ENCODE results near the gene RPLP2.

Gene RPLP2

DNA sequence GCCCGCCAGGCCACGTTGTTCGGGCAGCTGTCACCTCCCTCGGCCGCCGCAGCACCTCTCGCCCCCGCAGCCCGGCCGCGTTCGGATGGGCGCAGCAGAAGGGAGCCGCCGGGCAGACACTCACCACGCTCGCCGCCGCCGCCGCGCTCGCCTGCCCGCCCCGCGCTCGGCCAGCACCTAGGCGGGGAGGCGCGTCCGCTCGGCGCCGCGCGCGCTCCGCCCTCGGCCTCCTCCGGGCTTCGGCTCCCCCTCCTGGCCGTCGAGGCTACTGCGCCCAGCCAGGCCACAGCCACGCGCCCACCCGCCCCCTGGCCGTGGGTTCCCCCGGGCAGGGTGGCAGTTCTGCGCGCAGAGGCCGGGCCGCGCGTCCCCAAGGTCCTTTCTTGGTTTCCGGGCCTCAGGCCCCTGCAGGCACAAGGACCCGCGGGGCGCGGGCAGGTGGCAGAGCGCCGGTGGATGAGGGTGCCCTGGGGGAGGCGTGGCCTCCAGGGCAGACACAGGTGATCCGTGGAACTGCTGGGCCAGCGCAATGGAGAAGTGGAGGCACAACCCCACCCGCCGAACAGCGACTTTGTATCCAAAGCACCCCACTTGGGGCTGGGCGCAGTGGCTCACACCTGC lies 11.6 kb upstream of the RPLP2 start, which contains the start of gene SLC25A22:
Gene SLC25A22, minus strand, starts transcription at position 189 of the 621 bp plus-strand sequence. CDS start 3,275 bp downstream, outside the sequence.
- ChIA-PET POLR2A (no interaction called here), CTCF (interaction anchor here (1.0 to 1.2 kb wide), 3 partner anchors 11 to 102 kb away, joined by 3 to 6 read pairs (median 4); partner anchors contain the start of genes RPLP2 and TMEM80)
- peak; percentile 93 for DNase-seq (ENCODE audit: extremely low spot score)
- TF ChIP-seq, protein P1, sequence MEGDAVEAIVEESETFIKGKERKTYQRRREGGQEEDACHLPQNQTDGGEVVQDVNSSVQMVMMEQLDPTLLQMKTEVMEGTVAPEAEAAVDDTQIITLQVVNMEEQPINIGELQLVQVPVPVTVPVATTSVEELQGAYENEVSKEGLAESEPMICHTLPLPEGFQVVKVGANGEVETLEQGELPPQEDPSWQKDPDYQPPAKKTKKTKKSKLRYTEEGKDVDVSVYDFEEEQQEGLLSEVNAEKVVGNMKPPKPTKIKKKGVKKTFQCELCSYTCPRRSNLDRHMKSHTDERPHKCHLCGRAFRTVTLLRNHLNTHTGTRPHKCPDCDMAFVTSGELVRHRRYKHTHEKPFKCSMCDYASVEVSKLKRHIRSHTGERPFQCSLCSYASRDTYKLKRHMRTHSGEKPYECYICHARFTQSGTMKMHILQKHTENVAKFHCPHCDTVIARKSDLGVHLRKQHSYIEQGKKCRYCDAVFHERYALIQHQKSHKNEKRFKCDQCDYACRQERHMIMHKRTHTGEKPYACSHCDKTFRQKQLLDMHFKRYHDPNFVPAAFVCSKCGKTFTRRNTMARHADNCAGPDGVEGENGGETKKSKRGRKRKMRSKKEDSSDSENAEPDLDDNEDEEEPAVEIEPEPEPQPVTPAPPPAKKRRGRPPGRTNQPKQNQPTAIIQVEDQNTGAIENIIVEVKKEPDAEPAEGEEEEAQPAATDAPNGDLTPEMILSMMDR (IDR thresholded peaks at IDR 0.05; ENCODE audit: control extremely low read depth, extremely low read depth, low read depth, missing control alignments): peak; percentile 84

- TF ChIP-seq, protein P1 (IDR thresholded peaks at IDR 0.05; ENCODE audit: control extremely low read depth, extremely low read depth, low read depth, missing control alignments): no peak
- DNase-seq (ENCODE audit: extremely low spot score): no peak
- ChIA-PET CTCF (interaction anchor here (1.0 to 2.0 kb wide), 3 partner anchors 9 to 104 kb away, joined by 4 to 6 read pairs (median 5); partner anchors contain the start of genes PNPLA2, RPLP2 and TMEM80), POLR2A (no interaction called here)
Observed at GRCh38 chr11:799641-800316, 10.0 kb upstream of the RPLP2 start.

DNA sequence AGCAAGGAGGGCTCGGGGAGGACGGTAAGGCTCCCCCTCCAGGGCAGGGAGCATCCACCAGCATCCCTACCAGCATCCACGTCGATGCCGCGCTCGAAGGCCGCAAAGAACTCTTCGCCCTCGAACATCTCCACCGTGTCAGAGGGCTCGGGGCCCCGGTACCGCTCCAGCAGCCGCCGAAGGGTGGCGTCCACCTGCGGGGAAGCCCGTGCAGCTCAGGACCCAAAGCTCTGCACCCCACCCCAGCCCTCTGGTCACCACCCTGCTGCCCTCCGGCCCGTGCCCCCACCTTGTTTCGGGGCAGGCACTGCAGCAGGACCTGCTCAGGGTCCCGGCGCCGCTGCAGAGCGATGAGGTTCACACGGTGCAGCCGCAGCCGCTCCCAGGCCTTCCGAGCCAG lies 9.3 kb upstream of the RPLP2 start:
- TF ChIP-seq, protein P1 (IDR thresholded peaks at IDR 0.05; ENCODE audit: control extremely low read depth, extremely low read depth, low read depth, missing control alignments): no peak
- POLR2A ChIA-PET: no interaction called here
- CTCF ChIA-PET: interaction anchor here (1.1 to 2.0 kb wide), 2 partner anchors 18 to 246 kb away, joined by 4 to 5 read pairs; partner anchors contain the start of gene PNPLA2
- no peak for DNase-seq (ENCODE audit: extremely low spot score)

DNA sequence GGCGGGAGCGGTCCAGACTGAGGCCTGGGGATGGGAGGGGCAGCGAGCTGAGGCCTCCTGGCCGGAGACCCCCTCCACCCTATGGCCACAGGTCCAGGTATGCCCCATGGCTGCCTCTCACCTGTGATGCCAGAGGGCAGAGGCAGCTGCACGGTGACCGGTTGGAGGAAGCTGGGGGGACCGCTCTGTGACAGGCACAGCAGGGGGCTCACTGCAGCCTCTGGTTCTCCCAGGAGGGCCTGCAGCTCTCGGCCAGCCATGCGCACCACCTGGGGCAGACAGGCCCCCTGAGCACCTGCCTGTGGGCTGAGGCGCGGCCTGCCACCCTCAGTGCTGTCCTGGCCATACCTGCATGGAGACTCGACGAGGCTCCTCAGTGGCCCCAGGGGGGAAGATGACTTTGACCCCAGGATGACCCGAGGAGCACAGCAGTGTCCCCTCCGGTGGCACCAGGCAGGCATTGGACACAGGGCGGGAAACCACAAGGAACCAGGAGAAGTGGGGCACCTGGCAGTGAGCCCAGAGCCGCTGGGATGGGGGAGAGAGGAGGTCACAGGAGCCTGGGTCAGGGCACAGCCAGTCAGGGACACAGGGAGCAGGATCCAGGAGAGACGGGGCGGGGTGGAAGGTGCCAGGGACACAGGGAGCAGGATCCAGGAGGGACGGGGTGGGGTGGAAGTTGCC lies 8.5 kb upstream of the RPLP2 start:
- TF ChIP-seq, protein P1 (IDR thresholded peaks at IDR 0.05; ENCODE audit: control extremely low read depth, extremely low read depth, low read depth, missing control alignments): no peak
- no peak for DNase-seq (ENCODE audit: extremely low spot score)
- ChIA-PET CTCF (interaction anchor here (1.1 to 2.0 kb wide), 2 partner anchors 17 to 247 kb away, joined by 4 to 5 read pairs; partner anchors contain the start of gene PNPLA2), POLR2A (no interaction called here)

GRCh38 chr11:802018-802617 lies 7.6 kb upstream of the RPLP2 start:
- no peak for DNase-seq (ENCODE audit: extremely low spot score)
- TF ChIP-seq, protein P1 (IDR thresholded peaks at IDR 0.05; ENCODE audit: control extremely low read depth, extremely low read depth, low read depth, missing control alignments): no peak
- CTCF ChIA-PET: interaction anchor here (2.0 kb wide), 1 partner anchor 16 kb away, joined by 5 read pairs; the partner anchor contains the start of gene PNPLA2
- POLR2A ChIA-PET: interaction anchor here (1.0 kb wide), 1 partner anchor 17 kb away, joined by 3 read pairs; the partner anchor contains the start of gene PNPLA2

All from GM10248 (cell line).